Breast epithelium (tissue), 4 donors: ENCODE measurements around the gene NAV2. TPM values are rescaled to one million over a fixed set of nuclear protein-coding genes. Genes with fewer than 3 reads are reported as not detected.

Source experiments
- DNase-seq, 2 donors: peaks; one replicate each; pipeline ENCODE4 v3.0.0-alpha.2; 2019; ENCODE audit warnings: low spot score in 2 of 2
- H3K27ac ChIP-seq, 2 donors: fragments of 200-600 bp; sonication (generic) in 1 of 2; one replicate each; pipeline ENCODE4 v1.5.1; 2016 to 2019; ENCODE audit warnings: mild to moderate bottlenecking in 1 of 2
- H3K27me3 ChIP-seq, 2 donors: fragments of 200-600 bp; sonication (generic) in 1 of 2; one replicate each; pipeline versions ENCODE4 v1.5.1 to v1.6.0; 2017 to 2019; ENCODE audit warnings: control low read depth in 1 of 2, mild to moderate bottlenecking in 1 of 2
- H3K36me3 ChIP-seq: fragments of 200-600 bp; one replicate; pipeline ENCODE4 v1.5.1; 2019
- H3K4me1 ChIP-seq, 2 donors: fragments of 200-600 bp; sonication (generic); one replicate each; pipeline ENCODE4 v1.5.1; 2016 to 2019; ENCODE audit warnings: control low read depth in 1 of 2
- H3K4me3 ChIP-seq, 3 donors: fragments of 200-600 bp; sonication (generic); 1 replicate in 2 of 3; 2 replicates in 1 of 3; pipeline ENCODE4 v1.5.1; 2016 to 2019; ENCODE audit warnings: mild to moderate bottlenecking in 3 of 3, moderate library complexity in 2 of 3
- H3K9me3 ChIP-seq, 2 donors: fragments of 200-600 bp; sonication (generic) in 1 of 2; one replicate each; pipeline ENCODE4 v1.5.1; 2016 to 2019; ENCODE audit warnings: control low read depth in 1 of 2
- CTCF ChIP-seq, 3 donors: fragments of 450-650 bp; IDR thresholded peaks; one replicate each; pipeline ENCODE4 v1.5.1; 2016 to 2017; ENCODE audit warnings: antibody characterized with exemption in 3 of 3, mild to moderate bottlenecking in 3 of 3, moderate library complexity in 3 of 3
- POLR2A ChIP-seq: fragments of 450-650 bp; IDR thresholded peaks from one replicate; pipeline ENCODE4 v1.6.1; 2016; ENCODE audit warnings: antibody characterized with exemption, mild to moderate bottlenecking, moderate library complexity
- POLR2AphosphoS5 ChIP-seq, 3 donors: sonication (generic); formaldehyde crosslinking; IDR thresholded peaks; one replicate each; pipeline ENCODE4 v1.6.1; 2017; ENCODE audit warnings: antibody characterized with exemption in 3 of 3
- intact Hi-C: fragments of 100-400 bp; cut with DNase I; formaldehyde crosslinking; loops from one replicate; pipeline ENCODE4 v1.15.1; 2023; ENCODE audit warnings: low total_unique reads
- total RNA-seq, 3 donors: library from RNA; depleted of rRNA; stranded (reverse); fragments of >200 nt; gene quantifications; one replicate each; pipeline ENCODE4 v1.1.0, GENCODE V29; 2016

NAV2 gene
- total RNA-seq, 3 donors from 2014 or later = 28.2 to 61.8 (median 31.4) TPM

- TF ChIP-seq CTCF (IDR thresholded peaks at IDR 0.05) (no peak), POLR2A (no peak), POLR2AphosphoS5 (IDR thresholded peaks at IDR 0.05) (no peak)
- Histone ChIP-seq H3K9me3 (no peaks in the 10 kb centered on the region), H3K27me3 (no peaks in the 10 kb centered on the region), H3K4me3 (no peak overlapping the region), H3K4me1 (peaks cover 0 to 13% of the 10 kb centered on the region in 2 donors), H3K27ac (no peak overlapping the region), H3K36me3 (no peaks in the 10 kb centered on the region)
- intact Hi-C loops = no loop called here
- no peak for DNase-seq
Measured at GRCh38 chr11:19805827-19806226, 93.2 kb downstream of the NAV2 start.

- Histone ChIP-seq H3K4me3 (no peak overlapping the region), H3K9me3 (no peaks in the 10 kb centered on the region), H3K36me3 (no peaks in the 10 kb centered on the region), H3K27me3 (no peaks in the 10 kb centered on the region), H3K4me1 (peaks cover 0 to 12% of the 10 kb centered on the region in 2 donors), H3K27ac (no peak overlapping the region)
- TF ChIP-seq POLR2AphosphoS5 (IDR thresholded peaks at IDR 0.05) = no peak
- TF ChIP-seq POLR2A = no peak
- TF ChIP-seq CTCF (IDR thresholded peaks at IDR 0.05) = no peak
- no peak for DNase-seq
- intact Hi-C loops = no loop called here
Measured at GRCh38 chr11:19806251-19806650, 93.6 kb downstream of the NAV2 start.

- DNase-seq = no peak
- TF ChIP-seq POLR2A = no peak
- H3K27me3 ChIP-seq = no peaks in the 10 kb centered on the region
- H3K4me1 ChIP-seq = peaks cover 0 to 12% of the 10 kb centered on the region in 2 donors
- no peaks in the 10 kb centered on the region for H3K36me3 ChIP-seq
- H3K27ac ChIP-seq = no peak overlapping the region
- intact Hi-C loops = no loop called here
- H3K4me3 ChIP-seq = no peak overlapping the region
- H3K9me3 ChIP-seq = no peaks in the 10 kb centered on the region
Measured at GRCh38 chr11:19808076-19808911, 95.7 kb downstream of the NAV2 start.

GRCh38 chr11:19810852-19811251, 98.2 kb downstream of the NAV2 start:
- TF ChIP-seq CTCF (IDR thresholded peaks at IDR 0.05) (no peak), POLR2AphosphoS5 (IDR thresholded peaks at IDR 0.05) (no peak), POLR2A (no peak)
- Histone ChIP-seq H3K9me3 (no peaks in the 10 kb centered on the region), H3K36me3 (no peaks in the 10 kb centered on the region), H3K4me3 (no peak overlapping the region), H3K27ac (peak overlapping the region; percentile 57 to 69), H3K4me1 (peaks cover 0 to 14% of the 10 kb centered on the region in 2 donors), H3K27me3 (no peaks in the 10 kb centered on the region)
- intact Hi-C loops = no loop called here
- DNase-seq = no peak

GRCh38 chr11:19811380-19811779, 98.7 kb downstream of the NAV2 start:
- Histone ChIP-seq H3K27me3 (no peaks in the 10 kb centered on the region), H3K4me3 (no peak overlapping the region), H3K9me3 (no peaks in the 10 kb centered on the region), H3K27ac (peak overlapping the region; percentile 57 to 69), H3K36me3 (no peaks in the 10 kb centered on the region), H3K4me1 (peaks cover 0 to 14% of the 10 kb centered on the region in 2 donors)
- no peak for DNase-seq
- intact Hi-C loops = no loop called here
- no peak for TF ChIP-seq POLR2AphosphoS5 (IDR thresholded peaks at IDR 0.05)
- TF ChIP-seq POLR2A = no peak
- no peak for TF ChIP-seq CTCF (IDR thresholded peaks at IDR 0.05)
